HFFc6 (cell line): Measurements from ENCODE around the gene ASIC2. TPM values are rescaled to one million over a fixed set of nuclear protein-coding genes. Genes with fewer than 3 reads are reported as not detected.

ENCODE experiments used
- DNase-seq: peaks from one replicate; pipeline ENCODE4 v3.0.0-alpha.2; 2018
- H3K27ac Mint-ChIP-seq: 2 replicates; pipeline ENCODE4 v1.8.0; 2020; ENCODE audit warnings: mild to moderate bottlenecking, mixed read lengths
- H3K27me3 Mint-ChIP-seq: 2 replicates; pipeline ENCODE4 v1.8.0; 2021; ENCODE audit warnings: mild to moderate bottlenecking, moderate library complexity, mixed read lengths; ENCODE audit not compliant: insufficient read depth
- H3K36me3 Mint-ChIP-seq: 2 replicates; pipeline ENCODE4 v1.8.0; 2021; ENCODE audit warnings: low read depth, mixed read lengths
- H3K4me1 Mint-ChIP-seq: 2 replicates; pipeline ENCODE4 v1.8.0; 2020; ENCODE audit warnings: low read depth, mixed read lengths
- H3K4me3 Mint-ChIP-seq: 2 replicates; pipeline ENCODE4 v1.8.0; 2020; ENCODE audit warnings: mild to moderate bottlenecking, moderate library complexity, mixed read lengths
- H3K9me3 Mint-ChIP-seq: 2 replicates; pipeline ENCODE4 v1.8.0; 2020; ENCODE audit warnings: mild to moderate bottlenecking, mixed read lengths
- CTCF ChIP-seq: fragments of 200-600 bp; sonication (generic); IDR thresholded peaks from 2 replicates; pipeline ENCODE4 v1.5.0; 2021; ENCODE audit warnings: antibody characterized with exemption, mild to moderate bottlenecking
- total RNA-seq, 6 experiments: library from RNA; stranded (reverse); fragmentation: NEBNext Ultra II Directional; extraction: Animal tissue kit (Norgen Biotek cat#: 25700); gene quantifications; 2 replicates in 1 of 6; 3 replicates in 5 of 6; pipeline ENCODE4 v1.2.3, GENCODE V29; 2021

Gene ASIC2
- total RNA-seq, 6 experiments from 2014 or later, result not detected

GRCh38 chr17:33242375-33243124 lies 50.5 kb downstream of the ASIC2 start:
- no peak for TF ChIP-seq CTCF
- Mint-ChIP-seq H3K27ac (no peak overlapping the region), H3K9me3 (peaks cover 16% of the 10 kb centered on the region)

GRCh38 chr17:33241390-33241789 lies 51.7 kb downstream of the ASIC2 start:
- no peak overlapping the region for H3K4me3 Mint-ChIP-seq
- H3K4me1 Mint-ChIP-seq, result no peaks in the 10 kb centered on the region; the same call in 1 of the 2 replicates
- no peak for DNase-seq
- H3K27ac Mint-ChIP-seq, result no peak overlapping the region
- peaks cover 8% of the 10 kb centered on the region; the same call in 1 of the 2 replicates for H3K27me3 Mint-ChIP-seq
- no peaks in the 10 kb centered on the region; the same call in 1 of the 2 replicates for H3K36me3 Mint-ChIP-seq
- no peak for TF ChIP-seq CTCF
- H3K9me3 Mint-ChIP-seq, result peaks cover 20% of the 10 kb centered on the region; the same call in 1 of the 2 replicates

More at GRCh38 chr17:33242375-33243124, 50.5 kb downstream of the ASIC2 start:
- no peak for DNase-seq
- Mint-ChIP-seq H3K27me3 (peaks cover 12% of the 10 kb centered on the region; the same call in 1 of the 2 replicates), H3K36me3 (no peaks in the 10 kb centered on the region; the same call in 1 of the 2 replicates), H3K4me1 (no peaks in the 10 kb centered on the region; the same call in 1 of the 2 replicates), H3K4me3 (no peak overlapping the region)

DNA sequence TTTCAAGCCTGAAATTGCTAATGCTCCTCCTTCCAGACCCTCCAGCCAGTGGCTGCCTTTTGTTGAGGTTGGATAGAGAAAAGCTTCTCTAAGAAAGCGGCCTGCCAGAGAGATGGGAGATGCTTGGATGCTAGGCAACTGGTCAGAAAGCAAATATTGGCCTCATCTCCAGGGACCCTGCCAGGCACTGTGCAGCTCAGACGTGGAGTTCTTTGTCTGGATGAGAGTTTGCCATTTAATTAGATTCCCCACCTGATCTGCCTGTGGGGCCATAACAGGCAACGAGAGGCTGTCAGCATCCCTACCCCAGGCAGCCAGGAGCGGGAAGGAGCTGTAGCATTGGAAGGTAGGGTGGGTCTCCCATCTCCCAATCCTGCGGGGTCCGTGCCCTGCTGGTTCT lies 52.7 kb downstream of the ASIC2 start:
- no peak overlapping the region for H3K27ac Mint-ChIP-seq
- DNase-seq, result no peak
- no peaks in the 10 kb centered on the region; the same call in 1 of the 2 replicates for H3K36me3 Mint-ChIP-seq
- H3K27me3 Mint-ChIP-seq, result peaks cover 5% of the 10 kb centered on the region; the same call in 1 of the 2 replicates
- peaks cover 3% of the 10 kb centered on the region; the same call in 1 of the 2 replicates for H3K4me1 Mint-ChIP-seq
- no peak overlapping the region for H3K4me3 Mint-ChIP-seq
- no peak for TF ChIP-seq CTCF
- H3K9me3 Mint-ChIP-seq, result peaks cover 17% of the 10 kb centered on the region; the same call in 1 of the 2 replicates

GRCh38 chr17:33239702-33240101 lies 53.4 kb downstream of the ASIC2 start:
- H3K4me1 Mint-ChIP-seq, result peaks cover 10% of the 10 kb centered on the region; the same call in 1 of the 2 replicates
- H3K27me3 Mint-ChIP-seq, result peaks cover 5% of the 10 kb centered on the region; the same call in 1 of the 2 replicates
- no peak overlapping the region for H3K27ac Mint-ChIP-seq
- peaks cover 15% of the 10 kb centered on the region; the same call in 1 of the 2 replicates for H3K9me3 Mint-ChIP-seq
- H3K4me3 Mint-ChIP-seq, result no peak overlapping the region
- H3K36me3 Mint-ChIP-seq, result no peaks in the 10 kb centered on the region; the same call in 1 of the 2 replicates
- DNase-seq, result no peak
- TF ChIP-seq CTCF, result no peak

GRCh38 chr17:33234930-33235685 lies 58.0 kb downstream of the ASIC2 start:
- peaks cover 14% of the 10 kb centered on the region for H3K9me3 Mint-ChIP-seq
- H3K36me3 Mint-ChIP-seq, result no peaks in the 10 kb centered on the region; the same call in 1 of the 2 replicates
- peaks cover 11% of the 10 kb centered on the region; the same call in 1 of the 2 replicates for H3K4me1 Mint-ChIP-seq
- peaks cover 2% of the 10 kb centered on the region; the same call in 1 of the 2 replicates for H3K27me3 Mint-ChIP-seq
- no peak for TF ChIP-seq CTCF
- H3K4me3 Mint-ChIP-seq, result no peak overlapping the region
- DNase-seq, result peak; percentile 83
- no peak overlapping the region for H3K27ac Mint-ChIP-seq
